Mesodermal cell (in vitro differentiated cells): ENCODE measurements around the gene EPHB2.
A peak's percentile ranks its signal among the peaks of the same experiment; 100 is the strongest.
"Not testable (repeated sequence)": the region's sequence is repeated elsewhere in the genome, so short reads cannot be mapped to it uniquely, and the experiment has no call there.

Experiments used
- H3K27ac ChIP-seq: 2 replicates; pipeline ENCODE4 v1.7.0; 2013; ENCODE audit warnings: mild to moderate bottlenecking, low read depth, low read length, moderate library complexity; ENCODE audit not compliant: severe bottlenecking
- H3K36me3 ChIP-seq: 2 replicates; pipeline ENCODE4 v1.7.1; 2013; ENCODE audit warnings: mild to moderate bottlenecking, low read length, moderate library complexity; ENCODE audit not compliant: control insufficient read depth, insufficient read depth
- H3K4me1 ChIP-seq: one replicate; pipeline ENCODE4 v1.7.1; 2013; ENCODE audit warnings: mild to moderate bottlenecking, low read length; ENCODE audit not compliant: insufficient read depth, control insufficient read depth, poor library complexity, severe bottlenecking
- H3K4me3 ChIP-seq: 2 replicates; pipeline ENCODE4 v1.7.0; 2013; ENCODE audit warnings: low read length, control low read depth, mild to moderate bottlenecking; ENCODE audit not compliant: insufficient read depth, poor library complexity, severe bottlenecking; ENCODE audit errors: extremely low read depth
- H3K9me3 ChIP-seq: 2 replicates; pipeline ENCODE4 v1.7.1; 2013; ENCODE audit warnings: mild to moderate bottlenecking, low read length, moderate library complexity; ENCODE audit not compliant: control insufficient read depth
- WGBS, 2 experiments: methylation state at CpG; one replicate each; pipeline ENCODE4 v1.1.5; 2013; ENCODE audit warnings: missing lambda C conversion rate in 2 of 2; ENCODE audit not compliant: insufficient coverage in 2 of 2; 5-methylcytosine and 5-hydroxymethylcytosine counted together

EPHB2 gene

DNA sequence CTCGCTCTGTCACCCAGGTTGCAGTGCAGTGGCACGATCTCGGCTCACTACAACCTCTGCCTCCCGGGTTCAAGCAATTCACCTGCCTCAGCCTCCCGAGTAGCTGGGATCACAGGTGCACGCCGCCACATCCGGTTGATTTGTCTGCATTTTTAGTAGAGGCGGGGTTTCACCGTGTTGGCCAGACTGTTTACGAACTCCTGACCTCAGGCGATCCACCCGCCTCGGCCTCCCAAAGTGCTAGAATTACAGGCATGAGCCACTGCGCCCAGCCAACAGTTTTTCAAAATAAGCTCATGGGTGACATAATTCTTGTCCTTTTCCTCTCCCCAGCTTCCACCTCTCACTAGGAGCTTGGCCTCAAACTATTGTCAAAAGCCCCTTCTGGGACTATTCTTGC lies 34.5 kb upstream of the EPHB2 start:
- H3K4me3 ChIP-seq, H3K27ac ChIP-seq, H3K4me1 ChIP-seq, H3K9me3 ChIP-seq, H3K36me3 ChIP-seq: not testable (repeated sequence)
- 86 to 90% methylated on average over 15 of the region's 15 CpGs for WGBS, 2 experiments

DNA sequence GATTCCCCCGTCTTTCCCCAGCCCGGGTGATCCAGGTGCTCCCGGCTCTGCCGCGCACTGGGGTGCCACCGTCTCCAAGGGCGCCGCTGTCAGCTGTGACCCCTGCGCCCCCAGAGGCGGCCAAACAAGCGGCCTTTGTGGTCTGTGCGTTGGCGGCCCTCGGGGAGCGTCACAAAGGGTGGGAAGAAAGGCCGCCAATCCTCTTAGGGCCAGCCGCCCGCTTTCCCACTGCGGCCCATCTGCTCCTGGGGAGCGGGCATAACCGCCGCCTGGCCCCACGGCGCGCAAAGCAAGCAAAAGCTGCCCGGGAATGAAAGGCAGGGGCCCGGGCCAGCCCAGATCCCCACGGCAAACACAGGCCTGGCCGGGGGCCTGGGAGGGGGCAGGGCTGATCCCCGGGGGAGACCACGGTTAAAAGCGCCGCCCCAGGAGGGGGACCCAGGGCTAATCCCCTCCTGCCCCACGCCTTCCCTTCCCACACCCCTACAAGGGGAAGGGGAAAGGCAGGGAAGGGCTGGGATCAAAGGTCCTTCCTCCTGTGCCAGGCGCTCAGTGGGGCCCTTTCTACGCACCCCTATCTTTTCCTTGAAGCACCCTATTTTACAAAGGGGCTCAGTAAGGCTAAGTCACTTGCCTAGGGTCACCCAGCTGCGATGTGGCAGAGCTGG lies 33.6 kb upstream of the EPHB2 start:
- H3K27ac ChIP-seq = no peak overlapping the region
- H3K36me3 ChIP-seq = no peaks in the 10 kb centered on the region
- no peak overlapping the region for H3K4me3 ChIP-seq
- no peaks in the 10 kb centered on the region for H3K4me1 ChIP-seq
- H3K9me3 ChIP-seq = no peaks in the 10 kb centered on the region
- 94 to 95% methylated on average over 18 to 31 of the region's 37 CpGs for WGBS, 2 experiments

DNA sequence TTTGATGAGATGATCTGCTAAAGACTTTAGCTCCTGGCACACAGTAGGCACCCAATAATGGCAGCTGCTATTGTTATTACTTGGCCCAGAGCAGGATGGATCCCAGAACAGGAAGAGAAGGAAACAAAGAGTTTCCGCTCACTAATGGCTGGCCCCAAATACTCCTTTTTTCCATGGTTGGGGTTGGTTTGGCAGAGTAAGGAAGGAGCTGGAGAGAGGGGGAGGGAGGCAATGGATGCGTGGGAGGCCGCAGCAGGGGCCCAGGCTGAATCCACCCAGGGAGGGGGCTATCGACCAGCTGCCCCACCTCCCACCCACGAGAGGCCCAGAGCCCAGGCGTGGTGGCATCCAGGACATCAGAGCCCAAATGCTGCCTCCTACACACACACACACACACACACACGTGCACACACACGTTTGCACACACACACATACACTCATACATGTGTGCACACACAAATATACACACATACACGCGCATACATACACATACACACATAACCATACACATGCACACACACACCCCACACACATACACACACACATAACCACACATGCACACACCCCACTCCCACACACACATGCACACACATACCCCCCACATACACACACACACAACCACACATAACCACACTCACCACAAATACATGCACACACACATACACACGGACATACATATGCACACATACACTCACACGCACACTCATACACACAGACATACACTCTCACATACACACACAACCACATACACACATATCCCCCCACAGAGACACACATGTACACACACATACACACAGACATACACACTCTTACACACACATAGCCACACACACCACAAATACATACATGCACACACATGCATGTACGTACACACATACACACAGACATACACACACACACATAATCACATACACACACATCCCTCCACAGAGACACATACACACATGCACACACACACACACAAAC lies 32.4 kb upstream of the EPHB2 start:
- 85 to 87% methylated on average over 8 to 10 of the region's 13 CpGs for WGBS, 2 experiments
- H3K27ac ChIP-seq = no peak overlapping the region
- H3K4me1 ChIP-seq = no peaks in the 10 kb centered on the region
- H3K36me3 ChIP-seq = no peaks in the 10 kb centered on the region
- no peaks in the 10 kb centered on the region for H3K9me3 ChIP-seq
- no peak overlapping the region for H3K4me3 ChIP-seq

DNA sequence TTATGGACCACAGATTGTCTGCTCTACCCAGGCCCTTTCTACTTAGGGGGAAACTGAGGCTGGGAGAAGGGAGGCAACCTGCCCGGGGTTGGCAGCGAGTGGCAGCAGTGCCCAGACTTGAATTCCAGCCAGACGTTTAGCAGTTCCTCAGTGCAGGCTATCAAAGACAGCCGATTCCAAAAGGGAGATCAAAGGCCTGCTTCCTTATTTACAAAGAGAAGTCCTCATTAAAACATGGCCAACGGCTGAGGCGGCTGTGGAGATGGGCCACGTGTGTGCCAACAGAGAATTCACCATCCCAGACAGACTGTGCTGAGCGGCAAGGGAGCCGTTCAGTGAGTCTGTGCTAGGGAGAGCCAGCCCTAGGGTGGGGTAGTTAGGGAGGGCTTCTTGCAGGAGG lies 29.9 kb upstream of the EPHB2 start:
- Histone ChIP-seq H3K36me3 (no peaks in the 10 kb centered on the region), H3K4me3 (no peak overlapping the region), H3K9me3 (no peaks in the 10 kb centered on the region), H3K27ac (no peak overlapping the region), H3K4me1 (peaks cover 10% of the 10 kb centered on the region)
- 89 to 96% methylated on average over 6 of the region's 9 CpGs for WGBS, 2 experiments

DNA sequence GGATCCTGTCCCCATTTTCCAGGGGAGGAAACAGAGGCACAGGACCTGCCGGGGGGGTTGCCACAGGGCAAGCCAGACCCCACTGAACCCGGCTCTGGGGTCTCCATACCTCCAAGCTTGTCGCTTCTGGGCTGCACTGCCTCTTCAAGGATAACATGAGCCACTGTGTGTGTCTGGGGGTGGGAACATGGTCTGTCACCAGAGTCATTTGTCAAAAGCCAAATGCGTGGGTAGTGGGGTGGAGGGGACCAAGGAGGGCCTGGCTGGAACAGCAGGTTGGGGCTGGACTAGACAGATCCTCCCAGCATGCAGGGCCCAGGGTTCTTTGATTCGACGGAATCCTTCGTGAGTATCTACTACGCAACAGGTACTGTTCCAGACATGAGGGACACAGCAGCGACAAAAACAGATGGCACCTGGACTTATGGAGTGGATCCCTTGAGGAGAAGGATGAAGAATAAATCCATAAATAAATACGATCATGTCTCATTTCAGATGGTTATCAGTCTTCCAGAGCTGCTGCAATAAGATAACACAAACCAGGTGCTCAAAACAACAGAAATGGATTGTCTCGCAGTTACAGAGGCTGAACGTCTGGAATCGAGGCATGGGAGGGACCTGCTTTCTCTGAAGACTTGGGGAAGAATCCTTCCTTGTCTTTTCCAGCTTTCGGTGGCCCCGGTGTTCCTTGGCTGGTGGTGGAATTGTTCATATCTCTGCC lies 28.9 kb upstream of the EPHB2 start:
- Histone ChIP-seq H3K4me1 (peaks cover 12% of the 10 kb centered on the region), H3K9me3 (no peaks in the 10 kb centered on the region), H3K36me3 (no peaks in the 10 kb centered on the region), H3K4me3 (no peak overlapping the region), H3K27ac (no peak overlapping the region)
- WGBS, 2 experiments = 88 to 91% methylated on average over 9 to 10 of the region's 15 CpGs

DNA sequence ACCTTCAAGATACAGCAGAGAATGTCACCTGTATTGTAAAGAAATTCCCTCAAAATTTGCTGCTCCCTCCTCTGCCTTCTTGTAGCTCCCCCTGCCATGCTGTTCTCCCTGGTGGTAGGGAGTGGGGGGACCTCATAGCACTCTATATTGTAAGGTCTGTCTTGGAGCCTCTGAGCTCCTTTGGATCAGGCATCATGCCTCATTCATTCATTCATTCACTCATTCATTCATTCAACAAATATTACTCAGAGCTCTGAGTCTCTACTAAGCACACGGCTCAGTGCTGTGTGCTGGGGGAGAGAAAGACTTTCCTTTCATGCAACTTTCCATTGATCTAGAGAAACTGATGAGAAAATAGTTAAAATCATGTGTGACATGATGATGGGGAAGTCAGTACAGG lies 27.1 kb upstream of the EPHB2 start:
- Histone ChIP-seq H3K9me3 (no peaks in the 10 kb centered on the region), H3K4me1 (peaks cover 12% of the 10 kb centered on the region), H3K27ac (no peak overlapping the region), H3K36me3 (no peaks in the 10 kb centered on the region), H3K4me3 (no peak overlapping the region)
- WGBS, 2 experiments = no CpG with 5 or more reads among the region's 1 CpG

DNA sequence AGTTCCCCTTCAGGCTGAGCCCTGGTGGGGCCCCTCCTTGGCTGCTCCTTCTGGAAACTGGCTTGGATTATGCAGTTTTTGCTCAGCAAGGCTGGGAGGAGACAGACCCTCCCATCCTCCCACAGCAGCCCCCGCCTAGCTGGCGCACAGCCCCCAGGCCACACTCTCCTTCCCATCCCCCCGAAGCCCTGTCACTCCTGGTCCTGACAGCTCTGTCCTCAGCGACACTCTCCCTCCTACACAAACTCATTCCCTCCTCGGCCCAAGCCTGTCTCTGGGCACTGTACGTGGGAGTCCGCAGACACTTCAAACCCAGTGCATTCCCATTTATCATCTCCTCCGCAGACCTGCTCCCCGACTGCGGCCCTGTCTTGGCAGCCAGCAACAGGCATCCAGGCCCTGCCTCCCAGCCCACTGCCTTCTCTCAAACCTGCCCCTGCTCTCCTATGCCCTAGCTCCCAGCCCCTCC lies 25.0 kb upstream of the EPHB2 start:
- WGBS, 2 experiments = 56 to 58% methylated on average over 10 of the region's 10 CpGs
- Histone ChIP-seq H3K4me1 (peaks cover 12% of the 10 kb centered on the region), H3K9me3 (no peaks in the 10 kb centered on the region), H3K4me3 (no peak overlapping the region), H3K27ac (peak overlapping the region; percentile 29), H3K36me3 (no peaks in the 10 kb centered on the region)

DNA sequence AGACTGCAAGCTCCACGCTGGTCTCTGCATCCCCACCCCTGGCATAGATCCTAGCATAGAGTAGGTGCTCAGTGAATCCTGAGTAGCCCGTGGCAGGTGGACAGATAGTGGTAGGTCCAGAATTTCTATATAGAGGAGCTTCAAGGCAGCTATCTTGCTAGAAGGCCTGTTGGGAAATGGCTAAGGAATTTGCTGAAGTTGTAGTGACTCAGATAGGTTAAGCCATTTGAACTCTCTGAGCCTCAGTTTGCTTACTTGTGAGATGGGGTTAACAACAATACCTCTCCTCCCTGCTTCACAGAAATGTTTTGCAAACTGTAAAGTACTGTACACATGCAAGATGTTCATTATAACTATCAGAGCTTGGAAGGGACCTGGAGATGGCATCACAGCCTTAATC lies 23.4 kb upstream of the EPHB2 start:
- Histone ChIP-seq H3K4me3 (no peak overlapping the region), H3K27ac (no peak overlapping the region), H3K4me1 (peaks cover 12% of the 10 kb centered on the region), H3K9me3 (no peaks in the 10 kb centered on the region), H3K36me3 (no peaks in the 10 kb centered on the region)
- 100% methylated on average over 1 of the region's 2 CpGs for whole genome bisulfite sequencing, 2 experiments

DNA sequence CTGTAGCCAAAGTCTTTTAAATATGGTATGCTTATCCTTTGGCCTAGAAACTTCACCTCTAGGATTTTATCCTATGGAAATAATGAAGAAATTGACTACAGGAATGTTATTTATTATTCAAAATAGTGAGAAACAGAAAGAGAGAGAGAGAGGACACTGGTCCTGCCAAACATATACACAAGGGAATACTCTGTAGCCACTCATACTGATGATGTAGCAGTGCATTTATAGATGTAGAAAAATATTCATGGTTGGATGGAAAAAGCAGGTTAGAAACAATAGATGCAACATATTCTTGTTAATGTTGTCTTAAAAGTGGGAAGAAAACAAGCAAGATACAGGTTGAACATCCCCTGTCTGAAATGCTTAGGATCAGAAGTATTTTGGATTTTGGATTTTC lies 22.2 kb upstream of the EPHB2 start:
- Histone ChIP-seq H3K4me1 (peaks cover 12% of the 10 kb centered on the region), H3K27ac (no peak overlapping the region), H3K9me3 (no peaks in the 10 kb centered on the region), H3K4me3 (no peak overlapping the region), H3K36me3 (no peaks in the 10 kb centered on the region)

DNA sequence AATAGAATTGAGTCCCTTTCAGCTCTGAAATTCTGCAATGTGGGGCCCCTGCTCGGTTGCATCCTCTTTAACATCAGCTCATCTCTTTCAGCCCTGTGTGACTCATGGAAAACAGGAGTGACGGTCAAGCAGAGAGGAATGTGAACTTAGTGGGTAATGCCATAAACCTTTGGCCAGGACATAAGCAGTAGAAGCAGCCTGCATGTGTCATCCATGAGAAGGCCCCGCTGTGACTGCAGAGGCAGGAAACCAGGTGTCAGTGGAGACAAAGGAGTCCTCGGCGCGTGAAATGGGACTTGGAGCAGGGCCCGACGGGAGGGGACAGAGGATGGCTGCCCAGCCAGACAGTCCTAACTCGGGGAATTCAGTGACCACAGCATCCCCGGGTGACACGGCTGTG lies 21.1 kb upstream of the EPHB2 start:
- H3K4me1 ChIP-seq = peaks cover 12% of the 10 kb centered on the region
- WGBS, 2 experiments = 66 to 71% methylated on average over 8 to 9 of the region's 11 CpGs
- H3K9me3 ChIP-seq = no peaks in the 10 kb centered on the region
- H3K36me3 ChIP-seq = no peaks in the 10 kb centered on the region
- H3K27ac ChIP-seq = peak overlapping the region; percentile 18
- no peak overlapping the region for H3K4me3 ChIP-seq
